ENCODE data around the gene RPL3.

Gene RPL3

DNA sequence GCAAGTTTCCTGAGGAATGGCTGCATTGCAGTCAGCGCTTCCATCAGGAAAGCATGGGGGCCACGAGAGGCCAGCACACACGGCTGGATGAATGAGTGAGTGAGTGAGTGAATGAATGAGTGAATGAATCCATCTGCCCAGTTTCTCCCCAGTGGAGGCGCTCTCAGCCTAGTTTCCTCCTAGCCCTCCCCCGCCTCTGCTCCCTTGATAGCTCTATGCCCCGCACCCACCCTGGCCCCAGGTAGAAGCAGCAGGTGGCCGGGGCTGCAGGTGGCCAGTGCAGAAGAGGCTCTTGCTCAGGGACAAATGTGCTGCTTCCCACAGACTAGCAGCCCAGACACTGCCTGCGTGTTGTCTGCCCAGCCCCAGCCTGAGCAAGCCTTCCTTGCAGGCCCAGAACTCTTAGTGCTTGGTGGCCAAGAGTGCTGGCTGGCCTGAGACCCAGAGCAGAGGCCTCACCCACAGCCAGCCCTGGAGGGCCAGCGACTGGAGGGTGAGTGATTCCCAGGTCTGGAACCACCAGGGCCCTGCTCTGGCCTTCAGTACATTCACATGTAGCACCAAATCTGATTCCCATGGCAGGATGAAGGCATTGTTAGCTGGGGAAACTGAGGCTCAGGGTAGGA is 43.5 kb downstream of the RPL3 start:
- no peak for DNase-seq (ENCODE audit: low spot score)
- TF ChIP-seq, protein P1, sequence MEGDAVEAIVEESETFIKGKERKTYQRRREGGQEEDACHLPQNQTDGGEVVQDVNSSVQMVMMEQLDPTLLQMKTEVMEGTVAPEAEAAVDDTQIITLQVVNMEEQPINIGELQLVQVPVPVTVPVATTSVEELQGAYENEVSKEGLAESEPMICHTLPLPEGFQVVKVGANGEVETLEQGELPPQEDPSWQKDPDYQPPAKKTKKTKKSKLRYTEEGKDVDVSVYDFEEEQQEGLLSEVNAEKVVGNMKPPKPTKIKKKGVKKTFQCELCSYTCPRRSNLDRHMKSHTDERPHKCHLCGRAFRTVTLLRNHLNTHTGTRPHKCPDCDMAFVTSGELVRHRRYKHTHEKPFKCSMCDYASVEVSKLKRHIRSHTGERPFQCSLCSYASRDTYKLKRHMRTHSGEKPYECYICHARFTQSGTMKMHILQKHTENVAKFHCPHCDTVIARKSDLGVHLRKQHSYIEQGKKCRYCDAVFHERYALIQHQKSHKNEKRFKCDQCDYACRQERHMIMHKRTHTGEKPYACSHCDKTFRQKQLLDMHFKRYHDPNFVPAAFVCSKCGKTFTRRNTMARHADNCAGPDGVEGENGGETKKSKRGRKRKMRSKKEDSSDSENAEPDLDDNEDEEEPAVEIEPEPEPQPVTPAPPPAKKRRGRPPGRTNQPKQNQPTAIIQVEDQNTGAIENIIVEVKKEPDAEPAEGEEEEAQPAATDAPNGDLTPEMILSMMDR (IDR thresholded peaks at IDR 0.05; ENCODE audit: extremely low read depth, missing control alignments), result no peak

DNA sequence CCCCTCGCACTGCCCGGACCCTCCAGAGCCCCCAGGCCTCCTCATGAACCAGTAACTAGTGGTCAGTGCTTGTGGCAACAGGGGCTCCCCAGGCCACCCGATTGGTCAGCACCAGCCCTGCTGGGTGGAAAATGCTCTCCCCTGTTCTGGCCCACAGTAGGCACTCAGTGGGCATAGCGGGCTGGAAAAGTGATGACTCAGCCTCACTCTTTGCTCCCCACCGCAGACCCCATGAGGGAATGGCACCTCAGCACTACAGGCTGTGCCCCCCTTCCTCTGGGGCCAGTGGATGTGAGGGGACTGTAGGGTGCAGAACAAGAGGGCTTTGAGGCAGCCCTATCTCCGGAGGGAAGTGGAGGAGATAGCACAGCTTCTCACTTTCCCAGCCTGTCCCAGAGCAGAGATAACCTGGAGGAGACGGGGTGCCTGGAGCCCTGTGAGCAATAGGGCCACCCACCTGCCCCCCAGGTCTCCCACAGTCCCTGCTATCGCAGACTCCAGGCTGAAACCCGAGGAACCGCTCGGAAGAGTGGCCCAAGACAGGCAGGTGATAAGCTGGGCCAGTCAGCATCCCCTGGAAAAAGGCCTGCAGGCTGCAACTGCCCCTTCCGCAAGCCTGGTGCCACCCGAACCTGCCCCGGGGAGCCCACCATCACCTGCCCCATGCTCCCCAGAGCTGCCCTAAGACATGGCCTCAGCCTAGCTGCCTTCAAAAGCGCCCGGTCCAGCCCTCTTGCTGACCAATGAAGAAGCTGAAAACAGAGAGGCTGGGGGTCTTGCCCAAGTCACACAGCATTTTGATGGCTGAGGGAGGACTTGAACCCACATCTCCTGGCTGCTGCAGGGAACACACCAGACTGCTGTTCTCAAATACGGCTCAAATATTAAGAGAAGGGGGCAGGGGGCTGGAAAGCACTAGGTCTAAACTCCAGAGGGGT is 45.2 kb downstream of the RPL3 start:
- TF ChIP-seq, protein P1 (IDR thresholded peaks at IDR 0.05; ENCODE audit: extremely low read depth, missing control alignments), result no peak
- no peak for DNase-seq (ENCODE audit: low spot score)

DNA sequence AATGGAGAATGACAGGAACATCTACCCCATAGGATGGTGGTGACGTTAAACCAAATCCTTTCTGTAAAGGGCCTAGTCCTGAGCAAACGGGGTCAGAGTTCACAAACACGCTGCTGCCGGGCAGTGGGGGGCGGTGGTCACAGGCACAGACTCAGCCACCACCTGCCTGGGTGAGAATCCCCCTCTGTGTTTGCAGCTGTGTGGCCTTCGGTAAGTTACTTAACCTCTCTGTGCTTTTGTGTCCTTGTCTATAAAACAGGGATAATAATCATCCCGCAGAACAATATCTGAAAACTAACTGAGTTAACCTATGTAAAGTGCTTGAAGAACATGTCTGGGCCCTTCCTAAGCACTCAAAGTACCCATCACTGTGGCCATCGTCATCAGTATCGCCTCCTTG is 48.6 kb downstream of the RPL3 start:
- no peak for DNase-seq (ENCODE audit: low spot score)
- TF ChIP-seq, protein P1 (IDR thresholded peaks at IDR 0.05; ENCODE audit: extremely low read depth, missing control alignments), result no peak

DNA sequence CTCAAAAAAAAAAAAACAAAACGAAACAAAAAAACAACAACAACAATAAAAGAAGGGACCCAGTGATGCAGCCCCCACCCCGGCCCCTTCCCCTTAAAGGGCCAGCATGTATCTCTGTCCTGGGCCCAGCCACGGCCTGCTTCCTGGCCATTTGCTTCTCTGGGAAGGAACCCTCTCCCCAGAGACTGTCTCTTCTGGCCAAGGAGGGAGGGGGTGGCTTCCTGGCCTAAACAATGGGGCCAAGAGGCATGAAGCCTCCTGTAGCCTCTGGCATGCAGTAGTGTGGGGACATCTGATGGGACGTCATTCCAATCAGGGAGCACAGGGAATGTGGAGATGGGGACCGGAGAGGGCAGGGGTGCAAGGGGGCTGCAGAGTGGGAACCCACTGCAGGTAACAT is 49.1 kb downstream of the RPL3 start:
- no peak for DNase-seq (ENCODE audit: low spot score)

DNA sequence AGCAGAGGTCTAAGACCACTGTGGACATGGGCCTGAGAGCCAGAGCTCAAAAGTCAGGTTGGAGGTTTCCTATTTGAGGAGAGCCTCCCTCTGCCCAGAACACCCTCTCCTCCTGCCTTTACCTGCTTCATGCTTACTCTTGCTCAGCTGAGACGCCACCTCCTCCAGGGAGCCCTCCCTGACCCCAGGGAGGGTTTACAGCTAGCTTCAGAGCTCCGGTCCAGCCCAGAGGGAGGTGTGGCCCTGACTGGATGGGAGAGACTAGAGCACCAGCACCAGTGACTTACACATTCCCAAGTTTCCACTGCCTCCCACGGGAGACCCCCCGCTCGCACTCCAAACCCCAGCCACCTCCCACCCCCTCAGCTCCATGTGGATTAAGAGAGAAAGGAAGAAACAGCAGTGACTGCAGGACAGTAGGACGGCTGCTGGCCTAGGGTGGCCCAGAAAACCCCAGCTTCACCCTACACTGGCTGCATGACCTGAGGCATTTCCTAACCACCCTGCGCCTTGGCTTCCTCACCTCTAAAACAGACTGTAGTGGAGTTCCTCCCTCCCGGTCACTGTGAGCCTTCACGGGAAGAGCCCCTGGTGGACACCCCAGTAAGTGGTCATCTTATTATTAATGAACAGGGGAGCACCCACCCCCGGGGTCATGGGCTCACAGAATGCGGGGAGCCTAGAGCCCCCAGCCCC is 50.2 kb downstream of the RPL3 start:
- no peak for DNase-seq (ENCODE audit: low spot score)
- TF ChIP-seq, protein P1 (IDR thresholded peaks at IDR 0.05; ENCODE audit: extremely low read depth, missing control alignments), result no peak

More for the DNA sequence above, 49.1 kb downstream of the RPL3 start:
- TF ChIP-seq, protein P1 (IDR thresholded peaks at IDR 0.05; ENCODE audit: extremely low read depth, missing control alignments), result no peak

DNA sequence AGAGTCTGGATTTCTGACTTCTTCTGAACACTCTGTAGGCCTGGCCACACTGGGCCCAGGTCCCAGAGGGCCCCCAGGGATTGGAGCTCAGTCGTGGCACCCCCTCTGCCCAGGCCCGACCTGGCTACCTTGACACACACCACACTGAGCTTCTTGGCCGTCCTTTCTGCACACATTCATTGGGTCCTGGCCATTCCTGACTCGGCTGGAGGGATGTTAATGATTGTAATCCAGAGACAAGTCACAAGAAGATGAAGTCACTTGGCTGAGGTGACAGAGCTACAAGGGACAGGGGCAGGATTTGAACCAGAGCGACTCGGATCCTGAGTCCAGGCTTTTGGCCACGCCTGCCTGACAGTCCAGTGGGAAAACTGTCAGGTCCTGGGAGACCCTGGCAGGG is 50.8 kb downstream of the RPL3 start:
- DNase-seq (ENCODE audit: low spot score), result no peak
- TF ChIP-seq, protein P1 (IDR thresholded peaks at IDR 0.05; ENCODE audit: extremely low read depth, missing control alignments), result no peak

DNA sequence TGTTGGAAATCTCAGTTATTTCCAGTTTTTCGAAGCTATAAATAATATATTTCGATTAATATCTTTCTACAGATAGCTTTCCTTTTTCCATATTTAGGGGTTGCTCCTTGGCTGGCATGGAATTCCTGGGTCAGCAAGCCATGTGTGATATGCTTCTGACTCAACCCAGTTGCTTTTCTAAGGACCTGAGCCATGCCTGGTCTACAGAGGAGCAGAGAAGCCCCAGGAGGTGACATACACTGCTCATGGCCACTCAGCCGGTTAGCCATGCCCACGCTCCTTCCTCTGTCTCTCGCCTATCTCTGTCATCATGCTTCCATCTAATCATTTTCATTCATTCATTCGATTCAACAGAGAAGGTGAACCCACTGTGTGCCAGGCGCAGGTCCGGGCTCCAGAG is 51.4 kb downstream of the RPL3 start:
- no peak for DNase-seq (ENCODE audit: low spot score)
- TF ChIP-seq, protein P1 (IDR thresholded peaks at IDR 0.05; ENCODE audit: extremely low read depth, missing control alignments), result no peak

All from GM20000 (cell line).